Measurements from ENCODE around the gene RIC8A. TPM values are rescaled to one million over a fixed set of nuclear protein-coding genes. Genes with fewer than 3 reads are reported as not detected.

RIC8A gene
- total and polyA plus RNA-seq, 9 of the 15 experiments (the other 6 are each of a cell fraction or from before 2014, with no cell fraction given), result 10.7 to 108 (median 72.1) TPM

GRCh38 chr11:230431-230830 lies 22.9 kb downstream of the RIC8A start:
- intact Hi-C loops (cut with micrococcal nuclease), result no loop called here
- BruUV-seq (replicated peaks), result no TSS peak
- in situ Hi-C loops (cut with MboI), result no loop called here
- peaks cover 7 to 9% of the 10 kb centered on the region in 2 experiments; a peak in 4 of 5 replicates for H3K4me1 ChIP-seq (replicated peaks in 1 of 2; ENCODE audit: control insufficient read depth in 2 of 2, insufficient read depth in 2 of 2, low read length in 2 of 2)
- H3K9ac ChIP-seq (ENCODE audit: insufficient read depth in 1 of 2, low read depth in 2 of 2, low read length in 2 of 2), result 0 out of 4 replicates have a peak overlapping the region, but pooled peaks of 1 of the 2 experiments have one; percentile 13
- H3K79me2 ChIP-seq (ENCODE audit: control insufficient read depth, insufficient read depth, low read length), result peaks cover 6% of the 10 kb centered on the region
- no peaks in the 10 kb centered on the region; the same call in 1 of the 2 replicates for H3K9me3 ChIP-seq (replicated peaks; ENCODE audit: control insufficient read depth, insufficient read depth, low read depth, low read length)
- FAIRE-seq (no peak), DNase-seq (ENCODE audit: extremely low read depth in 1 of 4, low spot score in 3 of 4) (no peak), ATAC-seq (no peak)
- no peaks in the 10 kb centered on the region for H3K27me3 ChIP-seq (ENCODE audit: control insufficient read depth in 2 of 2, insufficient read depth in 2 of 2, low read length in 2 of 2)
- no peaks in the 10 kb centered on the region for H4K20me1 ChIP-seq (replicated peaks; ENCODE audit: control insufficient read depth, insufficient read depth, low read length)
- H3K4me3 ChIP-seq, result no peak overlapping the region
- WGBS (ENCODE audit: insufficient coverage, low coverage, missing lambda C conversion rate), result 88% methylated on average over 10 of the region's 10 CpGs
- no peak overlapping the region for H3K4me2 ChIP-seq (ENCODE audit: insufficient read depth, low read length)
- H3K27ac ChIP-seq (ENCODE audit: extremely low read depth, low read depth, low read length), result no peak overlapping the region
- POLR2A ChIA-PET, result interaction anchor here (1.0 to 1.6 kb wide), 3 partner anchors 14 to 23 kb away, joined by 3 read pairs; partner anchors contain the start of genes BET1L and RIC8A
- CTCF ChIA-PET (ENCODE audit: low intra/inter-chr PET ratio), result no interaction called here
- peaks cover 12% of the 10 kb centered on the region; the same call in 2 of the 3 replicates for H3K36me3 ChIP-seq (ENCODE audit: control insufficient read depth, insufficient read depth, low read length)
- no peaks in the 10 kb centered on the region for H3K9me1 ChIP-seq (ENCODE audit: control insufficient read depth, insufficient read depth, low read length)
- no peak overlapping the region for H2AFZ ChIP-seq (ENCODE audit: low read depth, low read length)
- TF ChIP-seq, protein P1, sequence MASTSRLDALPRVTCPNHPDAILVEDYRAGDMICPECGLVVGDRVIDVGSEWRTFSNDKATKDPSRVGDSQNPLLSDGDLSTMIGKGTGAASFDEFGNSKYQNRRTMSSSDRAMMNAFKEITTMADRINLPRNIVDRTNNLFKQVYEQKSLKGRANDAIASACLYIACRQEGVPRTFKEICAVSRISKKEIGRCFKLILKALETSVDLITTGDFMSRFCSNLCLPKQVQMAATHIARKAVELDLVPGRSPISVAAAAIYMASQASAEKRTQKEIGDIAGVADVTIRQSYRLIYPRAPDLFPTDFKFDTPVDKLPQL (IDR thresholded peaks at IDR 0.05; ENCODE audit: extremely low read depth, insufficient read length), result no peak
- TF ChIP-seq CAMTA2 (CRISPR knock-in tag; conservative IDR thresholded peaks at IDR 0.05) (no peak), NRF1 (conservative IDR thresholded peaks at IDR 0.05 in 1 of 2, IDR thresholded peaks at IDR 0.05 in 1 of 2) (no peak), CREM (IDR thresholded peaks at IDR 0.05; ENCODE audit: low read depth) (no peak), ZNF316 (IDR thresholded peaks at IDR 0.05) (no peak), CHD1 (IDR thresholded peaks at IDR 0.05; ENCODE audit: low read length) (no peak)
